ENCODE data around the gene CD72.
A peak's percentile ranks its signal among the peaks of the same experiment; 100 is the strongest.
"Not testable (repeated sequence)": the region's sequence is repeated elsewhere in the genome, so short reads cannot be mapped to it uniquely, and the experiment has no call there.

Gene CD72

DNA sequence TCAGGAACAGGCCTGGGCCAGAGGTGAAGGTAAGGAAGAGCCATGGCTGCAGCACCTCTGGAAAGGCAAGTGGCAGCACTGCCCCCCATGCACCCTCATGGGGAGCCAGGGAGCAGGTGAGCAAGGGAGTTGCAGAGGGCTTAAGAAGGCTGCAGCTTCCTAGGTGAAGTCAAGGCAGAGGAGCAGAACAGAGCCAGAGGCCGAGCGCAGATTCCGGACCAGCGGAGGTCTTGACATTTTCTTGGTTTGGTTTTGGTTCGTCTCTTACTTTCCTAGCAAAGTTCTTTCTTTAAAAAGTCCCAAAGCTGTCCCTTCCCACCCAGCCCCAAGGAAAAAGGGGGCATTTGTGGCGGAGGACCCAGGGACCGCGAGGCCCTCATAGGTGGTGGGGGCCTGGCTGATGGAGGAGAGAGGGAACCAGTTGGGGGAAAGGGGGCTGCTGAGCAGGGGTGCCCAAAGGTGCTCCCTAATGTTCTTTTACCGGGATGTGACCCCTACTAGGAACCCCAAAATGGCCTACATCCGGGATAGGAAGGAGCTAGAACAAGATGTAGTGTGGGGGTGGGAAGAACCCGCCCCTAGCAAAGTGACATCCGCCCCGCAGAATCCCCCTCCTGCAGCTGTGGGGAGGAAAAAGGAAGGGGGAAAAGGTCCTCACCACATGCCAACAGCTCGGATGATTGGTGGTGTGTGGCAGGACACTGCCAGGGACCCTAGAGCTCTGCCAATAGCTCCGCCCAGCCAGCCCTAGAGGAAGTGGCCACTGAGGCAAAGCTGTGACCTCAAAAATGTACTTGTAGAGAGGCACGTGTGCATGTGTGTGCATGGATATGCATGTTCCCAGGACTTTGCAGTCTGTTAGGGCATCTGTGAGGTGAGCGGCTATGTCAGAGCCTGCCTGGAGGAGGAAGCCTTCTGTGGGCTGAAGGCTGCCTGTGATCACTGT, 914 bp upstream of the CD72 start:
- Histone ChIP-seq H3K27ac (peak overlapping the region in 1 of 2 donors; percentile 5), H3K4me3 (no peak overlapping the region)
- TF ChIP-seq, protein P1, sequence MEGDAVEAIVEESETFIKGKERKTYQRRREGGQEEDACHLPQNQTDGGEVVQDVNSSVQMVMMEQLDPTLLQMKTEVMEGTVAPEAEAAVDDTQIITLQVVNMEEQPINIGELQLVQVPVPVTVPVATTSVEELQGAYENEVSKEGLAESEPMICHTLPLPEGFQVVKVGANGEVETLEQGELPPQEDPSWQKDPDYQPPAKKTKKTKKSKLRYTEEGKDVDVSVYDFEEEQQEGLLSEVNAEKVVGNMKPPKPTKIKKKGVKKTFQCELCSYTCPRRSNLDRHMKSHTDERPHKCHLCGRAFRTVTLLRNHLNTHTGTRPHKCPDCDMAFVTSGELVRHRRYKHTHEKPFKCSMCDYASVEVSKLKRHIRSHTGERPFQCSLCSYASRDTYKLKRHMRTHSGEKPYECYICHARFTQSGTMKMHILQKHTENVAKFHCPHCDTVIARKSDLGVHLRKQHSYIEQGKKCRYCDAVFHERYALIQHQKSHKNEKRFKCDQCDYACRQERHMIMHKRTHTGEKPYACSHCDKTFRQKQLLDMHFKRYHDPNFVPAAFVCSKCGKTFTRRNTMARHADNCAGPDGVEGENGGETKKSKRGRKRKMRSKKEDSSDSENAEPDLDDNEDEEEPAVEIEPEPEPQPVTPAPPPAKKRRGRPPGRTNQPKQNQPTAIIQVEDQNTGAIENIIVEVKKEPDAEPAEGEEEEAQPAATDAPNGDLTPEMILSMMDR (IDR thresholded peaks at IDR 0.05) = no peak
- DNase-seq (ENCODE audit: low spot score) = no peak

DNA sequence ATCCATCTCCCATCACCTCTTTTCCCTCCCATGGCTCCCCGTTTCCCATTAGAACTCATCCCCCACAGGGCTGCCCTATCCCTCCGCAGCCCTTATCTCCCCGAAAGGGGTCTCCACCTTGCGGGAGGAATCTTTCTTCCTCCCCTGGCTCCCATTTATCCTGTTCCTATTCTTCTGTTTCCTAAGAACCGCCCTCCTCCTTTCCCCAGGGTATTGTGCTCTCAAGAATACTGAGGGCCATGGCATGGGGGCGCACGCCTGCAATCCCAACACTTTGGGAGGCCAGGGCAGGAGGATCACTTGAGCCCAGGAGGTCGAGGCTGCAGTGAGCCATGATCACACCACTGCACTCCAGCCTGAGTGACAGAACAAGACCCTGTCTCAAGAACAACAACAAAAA, 665 bp downstream of the CD72 start:
- TF ChIP-seq, protein P1 (IDR thresholded peaks at IDR 0.05) = no peak
- peak; percentile 53 for DNase-seq (ENCODE audit: low spot score)
- peak overlapping the region; percentile 79 for H3K4me3 ChIP-seq
- H3K27ac ChIP-seq = no peak overlapping the region

DNA sequence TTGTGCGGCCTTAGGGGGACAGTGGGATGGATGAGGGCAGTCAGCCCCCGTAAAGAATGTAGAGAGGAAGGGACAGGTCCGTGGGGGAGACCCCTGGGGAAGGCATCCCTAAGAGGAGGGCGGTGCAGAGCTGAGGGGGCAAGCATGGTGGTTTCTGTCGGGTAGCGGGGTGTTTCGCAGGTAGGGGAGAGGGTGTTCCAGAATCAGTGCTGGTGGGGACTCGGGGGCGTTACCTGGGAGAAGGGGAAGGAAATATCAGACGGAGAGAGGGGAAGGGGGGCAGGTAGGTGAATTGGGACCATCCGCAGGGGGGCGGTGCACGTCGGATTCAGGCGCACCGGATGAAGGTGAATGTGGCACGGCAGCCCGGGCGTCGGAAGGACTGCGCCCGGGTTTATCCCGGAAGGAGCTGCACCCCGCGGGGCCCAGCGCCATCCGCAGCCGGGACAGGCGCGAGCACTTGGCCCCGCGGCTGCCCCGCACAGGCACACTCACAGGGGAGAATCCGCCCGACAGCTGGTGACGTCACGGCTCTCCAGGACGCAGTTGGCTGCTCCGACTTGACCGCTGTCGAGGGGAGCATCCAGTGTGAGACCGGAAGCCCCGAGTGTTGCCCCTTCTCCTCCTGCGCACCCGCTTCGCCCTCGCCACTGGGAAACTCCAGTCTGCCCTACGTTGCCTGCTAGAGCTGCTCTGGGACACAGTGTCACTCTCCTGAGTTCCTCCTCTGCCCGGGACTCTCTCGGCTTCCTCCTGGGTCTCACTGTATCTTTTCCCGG, 1.3 kb downstream of the CD72 start:
- DNase-seq (ENCODE audit: low spot score) = peak; percentile 84
- peak overlapping the region in 1 of 2 donors; percentile 26 for H3K27ac ChIP-seq
- TF ChIP-seq, protein P1 (IDR thresholded peaks at IDR 0.05) = no peak
- H3K4me3 ChIP-seq = peak overlapping the region; percentile 79

DNA sequence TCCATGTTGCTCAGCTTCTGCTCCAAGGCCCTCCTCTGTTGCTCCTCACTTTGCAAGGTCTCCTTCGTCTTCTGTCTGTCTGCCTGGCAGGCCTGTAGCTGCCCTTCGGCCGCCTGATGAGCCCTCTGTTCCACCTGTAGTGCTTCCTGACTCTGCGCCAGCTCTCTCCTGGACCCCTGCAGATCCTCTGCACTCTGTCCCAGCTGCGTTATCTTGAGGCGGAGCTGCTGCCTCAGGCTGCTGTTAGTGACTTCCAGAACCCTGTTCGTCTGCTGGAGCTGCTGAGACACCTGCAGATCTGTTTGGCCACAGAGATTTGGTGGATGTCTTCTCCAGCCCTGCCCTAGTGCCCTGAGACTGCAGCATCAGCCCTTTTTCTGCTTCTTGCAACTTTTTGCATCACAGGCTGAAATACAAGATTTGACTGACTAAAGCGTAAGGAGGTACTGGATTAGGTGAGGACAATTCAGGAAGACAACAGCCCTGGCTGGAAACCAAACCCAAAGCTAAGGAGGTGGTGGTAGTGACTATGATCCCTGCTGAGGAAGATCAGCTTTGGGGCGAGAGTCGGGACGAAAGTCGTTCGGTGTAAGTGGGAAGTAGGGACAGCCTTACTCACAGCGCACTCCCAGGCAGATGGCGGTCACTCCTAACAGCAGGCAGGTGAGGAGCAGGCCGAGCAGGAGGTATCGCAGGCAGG, 2.1 kb downstream of the CD72 start:
- TF ChIP-seq, protein P1 (IDR thresholded peaks at IDR 0.05) = no peak
- H3K4me3 ChIP-seq = peak overlapping the region; percentile 79
- peak; percentile 69 for DNase-seq (ENCODE audit: low spot score)
- no peak overlapping the region for H3K27ac ChIP-seq

DNA sequence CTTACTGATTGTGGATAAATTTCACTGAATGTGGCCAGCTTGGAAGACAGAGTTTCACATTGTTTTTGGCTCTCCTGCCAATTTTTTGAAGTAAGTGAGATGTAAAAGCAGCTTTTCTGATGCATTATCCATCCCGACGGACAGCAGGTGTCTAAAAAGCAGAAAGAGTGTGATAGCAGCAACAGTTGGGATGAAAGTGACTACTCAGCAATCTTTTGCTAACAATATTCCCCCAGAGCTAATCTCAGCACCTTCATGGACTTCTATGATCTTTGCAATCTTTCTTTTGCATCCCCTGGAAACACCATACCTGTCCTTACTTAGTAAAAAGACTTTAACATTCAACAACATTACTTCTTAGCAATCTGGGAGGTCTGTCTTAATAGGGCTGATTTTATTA, 5.4 kb downstream of the CD72 start:
- Histone ChIP-seq H3K4me3 (no peak overlapping the region), H3K27ac (no peak overlapping the region)
- peak; percentile 0 for DNase-seq (ENCODE audit: low spot score)
- TF ChIP-seq, protein P1 (IDR thresholded peaks at IDR 0.05) = no peak

DNA sequence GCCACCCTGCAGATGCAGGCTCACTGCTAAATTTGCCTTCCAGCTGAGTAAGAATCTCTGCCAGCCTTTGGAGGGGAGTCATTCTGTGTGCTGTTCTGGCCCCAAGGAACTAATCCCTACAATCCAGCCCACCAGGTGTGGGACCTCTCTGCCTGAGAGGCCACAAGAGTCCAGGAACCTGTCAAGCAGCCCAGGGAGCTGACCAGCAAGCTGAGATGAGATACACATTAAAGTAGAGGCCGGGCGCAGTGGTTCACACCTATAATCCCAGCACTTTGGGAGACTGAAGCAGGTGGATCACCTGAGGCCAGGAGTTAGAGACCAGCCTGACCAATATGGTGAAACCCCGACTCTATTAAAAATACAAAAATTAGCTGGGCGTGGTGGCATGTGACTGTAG, 6.1 kb downstream of the CD72 start:
- not testable (repeated sequence) for H3K4me3 ChIP-seq, H3K27ac ChIP-seq
- DNase-seq (ENCODE audit: low spot score) = peak; percentile 62

DNA sequence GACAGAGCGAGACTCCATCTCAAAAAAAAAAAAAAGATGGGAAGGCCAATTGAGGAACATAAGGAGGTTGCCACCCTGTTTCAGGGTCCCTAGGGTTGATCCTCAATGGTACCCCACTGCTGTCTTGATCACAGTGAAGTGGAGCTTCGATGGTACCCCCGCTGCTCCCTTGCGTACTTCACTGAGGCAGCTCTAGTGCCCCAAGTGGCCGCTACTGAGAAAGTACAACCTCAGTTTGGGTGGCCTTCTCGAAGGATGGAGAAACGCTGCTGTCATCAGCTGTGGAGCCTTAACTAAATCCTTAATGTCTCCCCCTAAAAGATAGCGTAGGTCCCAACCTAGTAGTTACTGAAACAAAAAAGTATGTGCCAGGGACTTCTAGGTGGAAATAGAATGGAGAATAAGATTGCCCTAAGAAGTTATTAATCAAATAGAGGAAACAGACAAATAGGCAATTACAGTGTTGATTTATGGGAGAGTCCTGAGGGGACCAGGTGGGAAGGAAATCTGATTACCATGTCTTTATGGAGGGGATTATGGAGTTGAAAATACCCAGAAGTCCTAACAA, 6.9 kb downstream of the CD72 start:
- TF ChIP-seq, protein P1 (IDR thresholded peaks at IDR 0.05) = peak; percentile 37
- Histone ChIP-seq H3K4me3 (no peak overlapping the region), H3K27ac (no peak overlapping the region)
- no peak for DNase-seq (ENCODE audit: low spot score)

Measured in coronary artery (tissue), 2 donors.